K562 (cell line): ENCODE results near the gene AGFG1. TPM values are rescaled to one million over a fixed set of nuclear protein-coding genes. Genes with fewer than 3 reads are reported as not detected.

ENCODE experiments used
- ADNP ChIP-seq: fragments of 200-800 bp; sonication (Bioruptor generic); IDR thresholded peaks from 2 replicates; pipeline ENCODE4 v1.6.1; 2016; ENCODE audit warnings: missing genetic modification characterization, missing compliant biosample characterization
- ATF3 ChIP-seq, 2 experiments: fragments of 450-650 bp in 1 of 2; sonication (generic) in 1 of 2; formaldehyde crosslinking in 1 of 2; IDR thresholded peaks in 1 of 2; conservative IDR thresholded peaks in 1 of 2; 2 replicates each; pipeline versions ENCODE4 v1.6.1 to v1.8.1; 2016 to 2023; ENCODE audit warnings: mild to moderate bottlenecking in 2 of 2, moderate library complexity in 2 of 2, inconsistent platforms in 1 of 2, missing genetic modification reagents in 1 of 2
- EGR1 ChIP-seq: fragments of 450-650 bp; conservative IDR thresholded peaks from 2 replicates; pipeline ENCODE4 v1.6.1; 2017; ENCODE audit warnings: mild to moderate bottlenecking
- ELK3 ChIP-seq: fragments of 450-650 bp; formaldehyde crosslinking; IDR thresholded peaks from 2 replicates; pipeline ENCODE4 v1.4.0; 2020; ENCODE audit warnings: mild to moderate bottlenecking
- FOSL1 ChIP-seq: fragments of 200-800 bp; sonication (Bioruptor generic); conservative IDR thresholded peaks from 2 replicates; pipeline ENCODE4 v1.6.1; 2016; ENCODE audit warnings: missing genetic modification characterization, missing compliant biosample characterization
- GATAD2A ChIP-seq: fragments of 450-650 bp; IDR thresholded peaks from 2 replicates; pipeline ENCODE4 v1.6.1; 2017
- KAT2B ChIP-seq: IDR thresholded peaks from one replicate; pipeline ENCODE4 v1.6.1; 2012; ENCODE audit warnings: low read depth, mild to moderate bottlenecking, control low read depth, inconsistent platforms, low read length, moderate library complexity
- POLR3G ChIP-seq: IDR thresholded peaks from 2 replicates; pipeline ENCODE4 v1.6.1; 2011; ENCODE audit not compliant: insufficient read length, insufficient replicate concordance; ENCODE audit errors: extremely low read depth
- SPI1 ChIP-seq: IDR thresholded peaks from 2 replicates; pipeline ENCODE4 v1.6.1; 2011; ENCODE audit warnings: low read depth, low read length, control low read depth, borderline replicate concordance
- STAG1 ChIP-seq: sonication (generic); formaldehyde crosslinking; IDR thresholded peaks from 2 replicates; pipeline ENCODE4 v1.5.0; 2020; ENCODE audit warnings: missing genetic modification reagents, borderline replicate concordance
- TCF7L2 ChIP-seq: fragments of 150-350 bp; IDR thresholded peaks from 2 replicates; pipeline ENCODE4 v1.6.1; 2016; ENCODE audit warnings: low read depth, mild to moderate bottlenecking, low read length, moderate library complexity
- THAP12 ChIP-seq: fragments of 250-450 bp; sonication (Bioruptor Pico); IDR thresholded peaks from 2 replicates; pipeline ENCODE4 v1.9.0; 2021; ENCODE audit warnings: mild to moderate bottlenecking, inconsistent platforms
- THAP7 ChIP-seq: fragments of 250-450 bp; sonication (Bioruptor Pico); IDR thresholded peaks from 2 replicates; pipeline ENCODE4 v1.5.0; 2021
- TRIM28 ChIP-seq: fragments of 450-650 bp; IDR thresholded peaks from 2 replicates; pipeline ENCODE4 v1.6.1; 2017
- ZNF24 ChIP-seq: fragments of 450-650 bp; IDR thresholded peaks from 2 replicates; pipeline ENCODE4 v1.6.1; 2016
- ZNF316 ChIP-seq: fragments of 450-650 bp; IDR thresholded peaks from 2 replicates; pipeline ENCODE4 v1.6.1; 2016
- polyA plus RNA-seq, 8 experiments: library from polyadenylated mRNA; depleted of rRNA in 4 of 8; stranded (reverse) in 5 of 8; unstranded in 3 of 8; fragments of >200 nt; fragmentation: Nextera tagmentation in 2 of 8; fragmentation: Illumina TruSeq in 1 of 8; extraction: Ambion mirVana in 2 of 8; extraction: Trizol in 1 of 8; gene quantifications; 2 replicates each; pipeline versions ENCODE4 v1.2.1 to v1.2.3, GENCODE V29; 2011 to 2014; ENCODE audit warnings: inconsistent platforms in 1 of 8, missing spikeins in 1 of 8
- total RNA-seq, 7 experiments: library from RNA; depleted of rRNA in 6 of 7; stranded (reverse); fragments of >200 nt in 6 of 7; fragmentation: Illumina TruSeq in 2 of 7; extraction: Trizol in 2 of 7; gene quantifications; 2 replicates each; pipeline versions ENCODE4 v1.2.1 to v1.2.3, GENCODE V29; 2011 to 2021; ENCODE audit warnings: low replicate concordance in 1 of 7

Gene AGFG1
- total and polyA plus RNA-seq, 9 of the 15 experiments (the other 6 are each of a cell fraction or from before 2014, with no cell fraction given), result 11.2 to 97.5 (median 36.0) TPM

DNA sequence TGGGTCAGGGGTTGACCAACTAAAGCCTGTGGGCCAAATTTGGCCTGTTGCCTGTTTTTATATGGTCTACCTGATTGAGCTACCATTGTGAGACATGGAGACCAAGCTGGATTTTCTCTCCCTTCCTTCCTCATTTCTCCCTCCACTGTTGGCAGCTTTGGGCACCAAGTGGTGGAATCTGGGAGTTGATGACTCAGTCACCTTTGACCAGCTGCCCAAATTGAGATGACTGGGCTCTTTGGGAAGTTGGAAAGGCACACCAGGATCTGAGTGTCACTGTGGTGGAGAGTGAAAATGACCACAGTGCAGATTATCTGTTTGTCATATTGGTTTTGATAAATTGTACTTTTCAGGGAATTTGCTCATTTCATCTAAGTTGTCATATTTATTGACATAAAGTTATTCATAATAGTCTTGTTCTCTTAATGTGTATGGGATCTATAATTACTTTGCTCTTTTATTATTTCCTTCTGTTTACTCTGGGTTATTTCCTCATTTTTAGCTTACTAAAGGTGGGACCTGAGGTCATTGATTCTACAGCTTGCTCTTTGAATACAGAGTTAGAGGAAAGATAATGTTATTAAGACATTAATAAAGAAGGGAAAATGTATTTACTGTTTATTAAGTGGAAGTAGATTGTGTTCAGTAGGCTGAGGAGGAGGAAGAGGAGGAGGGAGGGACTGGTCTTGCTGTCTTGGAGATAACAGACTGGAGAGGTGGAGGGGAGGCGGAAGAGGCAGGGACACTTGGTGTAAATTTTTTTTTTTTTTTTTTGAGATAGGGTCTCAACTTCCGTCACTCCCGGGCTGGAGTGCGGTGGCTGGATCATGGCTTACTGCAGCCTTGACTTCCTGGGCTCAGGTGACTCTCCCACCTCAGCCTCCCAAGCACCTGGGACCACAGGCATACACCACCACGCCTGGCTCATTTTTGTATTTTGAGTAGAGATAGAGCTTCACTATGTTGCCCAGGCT is 31.8 kb downstream of the AGFG1 start (continued):
- peak; percentile 73 for TF ChIP-seq FOSL1 (tag)
- TF ChIP-seq ATF3 (IDR thresholded peaks at IDR 0.05), result peak; percentile 67
- no peak for TF ChIP-seq ATF3 (CRISPR knock-in tag; conservative IDR thresholded peaks at IDR 0.05)
- no peak for TF ChIP-seq POLR3G
- no peak for TF ChIP-seq THAP12 (CRISPR knock-in tag)
- 0 out of 2 replicates have a peak, but pooled peaks have one; percentile 27 for TF ChIP-seq GATAD2A
- no peak for TF ChIP-seq THAP7
- TF ChIP-seq SPI1, result no peak
- peak; percentile 56 for TF ChIP-seq ZNF316
- peak; percentile 25; the same call in 1 of the 2 replicates for TF ChIP-seq EGR1
- no peak for TF ChIP-seq ZNF24
- TF ChIP-seq TCF7L2, result no peak
- TF ChIP-seq KAT2B, result no peak
- TF ChIP-seq TRIM28, result no peak
- no peak for TF ChIP-seq ADNP (tag)
- no peak for TF ChIP-seq ELK3
- TF ChIP-seq STAG1 (CRISPR knock-in tag), result no peak
